WTC11 (cell line): ENCODE data around the gene TMC1. TPM values are rescaled to one million over a fixed set of nuclear protein-coding genes. Genes with fewer than 3 reads are reported as not detected.
A peak's percentile ranks its signal among the peaks of the same experiment; 100 is the strongest.
"Not testable (repeated sequence)": the region's sequence is repeated elsewhere in the genome, so short reads cannot be mapped to it uniquely, and the experiment has no call there.

Experiments
- ATAC-seq: fragments of 200-7000 bp; cut with Tn5 transposase; 2 replicates; pipeline ENCODE4 v1.10.0; 2021; ENCODE audit warnings: mild to moderate bottlenecking, moderate library complexity
- Bru-seq: library from RNA; stranded (reverse); fragments of 400-500 nt; gene quantifications from one replicate; lab custom pipeline; 2021; lab: Mats Ljungman, UMichigan
- CTCF ChIA-PET: fragments of 300-600 bp; sonication (Branson Sonifier 250); formaldehyde crosslinking; loops from one replicate; lab custom pipeline; 2021; ENCODE audit warnings: antibody characterized with exemption; lab: Charles Lee
- POLR2A ChIA-PET: fragments of 350-600 bp; sonication (Branson Sonifier 250); formaldehyde crosslinking; loops from one replicate; lab custom pipeline; 2021; ENCODE audit warnings: antibody characterized with exemption; lab: Charles Lee
- DNase-seq: peaks from one replicate; pipeline ENCODE4 v3.0.0; 2021; ENCODE audit warnings: low spot score
- H3K27ac Mint-ChIP-seq: 2 replicates; pipeline ENCODE4 v1.8.0; 2021; ENCODE audit warnings: mixed read lengths
- H3K27me3 Mint-ChIP-seq: 2 replicates; pipeline ENCODE4 v1.8.0; 2021; ENCODE audit warnings: low read depth, mild to moderate bottlenecking, moderate library complexity, mixed read lengths
- H3K36me3 Mint-ChIP-seq: 2 replicates; pipeline ENCODE4 v1.8.0; 2021; ENCODE audit warnings: mixed read lengths
- H3K4me1 Mint-ChIP-seq: 2 replicates; pipeline ENCODE4 v1.8.0; 2022; ENCODE audit warnings: mixed read lengths
- H3K4me3 Mint-ChIP-seq: 2 replicates; pipeline ENCODE4 v1.8.0; 2021; ENCODE audit warnings: mild to moderate bottlenecking, moderate library complexity, mixed read lengths
- H3K9me3 Mint-ChIP-seq: 2 replicates; pipeline ENCODE4 v1.8.0; 2021; ENCODE audit warnings: mixed read lengths
- MYBL2 ChIP-seq: sonication (generic); formaldehyde crosslinking; IDR thresholded peaks from 2 replicates; pipeline ENCODE4 v1.8.1; 2023; ENCODE audit warnings: mild to moderate bottlenecking, moderate library complexity, missing genetic modification reagents
- NFE2L1 ChIP-seq: sonication (generic); formaldehyde crosslinking; IDR thresholded peaks from 2 replicates; pipeline ENCODE4 v1.8.1; 2023; ENCODE audit warnings: missing genetic modification reagents
- NFYB ChIP-seq: sonication (generic); formaldehyde crosslinking; conservative IDR thresholded peaks from 2 replicates; pipeline ENCODE4 v1.8.0; 2022; ENCODE audit warnings: low read depth, missing genetic modification reagents
- RELA ChIP-seq: sonication (generic); formaldehyde crosslinking; IDR thresholded peaks from 2 replicates; pipeline ENCODE4 v1.8.1; 2022; ENCODE audit warnings: missing genetic modification reagents, mild to moderate bottlenecking, borderline replicate concordance
- SMAD3 ChIP-seq: sonication (generic); formaldehyde crosslinking; IDR thresholded peaks from 2 replicates; pipeline ENCODE4 v1.8.0; 2022; ENCODE audit warnings: missing genetic modification reagents, mild to moderate bottlenecking, borderline replicate concordance
- ZNF532 ChIP-seq: fragments of 250-450 bp; sonication (Bioruptor Pico); IDR thresholded peaks from 2 replicates; pipeline ENCODE4 v1.9.0; 2021; ENCODE audit warnings: mild to moderate bottlenecking, borderline replicate concordance
- long read RNA-seq, 3 experiments: library from RNA in 1 of 3; library from capped mRNA in 1 of 3; library from polyadenylated mRNA in 1 of 3; unstranded in 2 of 3; stranded (forward) in 1 of 3; transcript quantifications; one replicate each; pipeline ENCODE4 v2.0.0, GENCODE V29; 2021
- total RNA-seq: library from RNA; stranded (reverse); gene quantifications from 3 replicates; pipeline ENCODE4 v1.2.3, GENCODE V29; 2021
- TF ChIP-seq, protein P1 (sequence below): fragments of 250-450 bp; sonication (Bioruptor Pico); IDR thresholded peaks from 2 replicates; pipeline ENCODE4 v1.8.0; 2021; ENCODE audit warnings: mild to moderate bottlenecking
- TF ChIP-seq, protein P2 (sequence below): sonication (generic); formaldehyde crosslinking; IDR thresholded peaks from 2 replicates; pipeline ENCODE4 v1.8.0; 2022; ENCODE audit warnings: mild to moderate bottlenecking, missing genetic modification reagents
- TF ChIP-seq, protein P3 (sequence below): sonication (generic); formaldehyde crosslinking; conservative IDR thresholded peaks from 2 replicates; pipeline ENCODE4 v1.8.1; 2022; ENCODE audit warnings: mild to moderate bottlenecking, missing genetic modification reagents
- TF ChIP-seq, protein P4 (sequence below): sonication (generic); formaldehyde crosslinking; IDR thresholded peaks from 2 replicates; pipeline ENCODE4 v1.8.1; 2023; ENCODE audit warnings: mild to moderate bottlenecking, moderate library complexity, missing genetic modification reagents
- TF ChIP-seq, protein P5 (sequence below): fragments of 250-450 bp; sonication (Bioruptor Pico); IDR thresholded peaks from 2 replicates; pipeline ENCODE4 v1.9.0; 2021; ENCODE audit warnings: moderate library complexity, mild to moderate bottlenecking, inconsistent platforms, borderline replicate concordance
- TF ChIP-seq, protein P6 (sequence below): sonication (generic); formaldehyde crosslinking; IDR thresholded peaks from 2 replicates; pipeline ENCODE4 v1.8.0; 2022; ENCODE audit warnings: mild to moderate bottlenecking, missing genetic modification reagents

TMC1 gene
- 0.31 to 0.41 TPM (median 0.32 TPM) in 3 replicates for total RNA-seq
- percentile 22 among the genes with signal in this experiment for Bru-seq, nascent RNA
- long read RNA-seq, experiment 1, partial matches to known transcripts = 0 of 3 reads
- long read RNA-seq, experiment 1, other reads (novel, unspliced or antisense) = 3 of 3 reads
- long read RNA-seq, experiment 2, partial matches to known transcripts = 0 of 1 reads
- long read RNA-seq, experiment 2, other reads (novel, unspliced or antisense) = 1 of 1 reads
- long read RNA-seq, experiment 3, partial matches to known transcripts = 1 of 5 reads
- long read RNA-seq, experiment 3, other reads (novel, unspliced or antisense) = 4 of 5 reads

DNA sequence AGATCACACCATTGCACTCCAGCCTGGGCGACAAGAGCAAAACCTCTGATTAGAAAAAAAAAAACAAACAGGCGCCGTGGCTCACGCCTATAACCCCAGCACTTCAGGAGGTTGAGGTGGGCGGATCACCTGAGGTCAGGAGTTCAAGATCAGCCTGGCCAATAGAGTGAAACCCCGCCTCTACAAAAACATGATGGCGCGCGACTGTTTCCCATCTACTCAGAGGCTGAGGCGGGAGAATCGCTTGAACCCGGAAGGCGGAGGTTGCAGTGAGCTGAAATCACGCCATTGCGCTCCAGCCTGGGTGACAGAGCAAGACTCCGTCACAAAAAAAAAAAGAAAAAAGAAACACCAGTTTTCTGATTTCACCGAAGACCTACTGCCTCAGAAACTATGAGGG, at the start of gene TMC1:
TMC1 (plus strand) TSS at position 193 of the 400 bp plus-strand sequence. CDS start 127,041 bp downstream, outside the sequence.
- DNase-seq, ATAC-seq, H3K9me3 Mint-ChIP-seq, H3K27me3 Mint-ChIP-seq, H3K4me3 Mint-ChIP-seq, H3K36me3 Mint-ChIP-seq, H3K27ac Mint-ChIP-seq, POLR2A ChIA-PET, CTCF ChIA-PET: not testable (repeated sequence)
- peaks cover 17% of the 10 kb centered on the region for H3K4me1 Mint-ChIP-seq

GRCh38 chr9:72473474-72474261, 47.7 kb upstream of the TMC1 start:
- Mint-ChIP-seq H3K36me3 (no peaks in the 10 kb centered on the region), H3K27me3 (no peaks in the 10 kb centered on the region), H3K4me3 (no peak overlapping the region), H3K27ac (no peak overlapping the region), H3K4me1 (peaks cover 9% of the 10 kb centered on the region), H3K9me3 (no peaks in the 10 kb centered on the region)
- CTCF ChIA-PET = no interaction called here
- ATAC-seq (no peak), DNase-seq (no peak)
- POLR2A ChIA-PET = no interaction called here
- TF ChIP-seq, protein P1, sequence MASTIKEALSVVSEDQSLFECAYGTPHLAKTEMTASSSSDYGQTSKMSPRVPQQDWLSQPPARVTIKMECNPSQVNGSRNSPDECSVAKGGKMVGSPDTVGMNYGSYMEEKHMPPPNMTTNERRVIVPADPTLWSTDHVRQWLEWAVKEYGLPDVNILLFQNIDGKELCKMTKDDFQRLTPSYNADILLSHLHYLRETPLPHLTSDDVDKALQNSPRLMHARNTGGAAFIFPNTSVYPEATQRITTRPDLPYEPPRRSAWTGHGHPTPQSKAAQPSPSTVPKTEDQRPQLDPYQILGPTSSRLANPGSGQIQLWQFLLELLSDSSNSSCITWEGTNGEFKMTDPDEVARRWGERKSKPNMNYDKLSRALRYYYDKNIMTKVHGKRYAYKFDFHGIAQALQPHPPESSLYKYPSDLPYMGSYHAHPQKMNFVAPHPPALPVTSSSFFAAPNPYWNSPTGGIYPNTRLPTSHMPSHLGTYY (CRISPR knock-in tag) = no peak
- TF ChIP-seq, protein P2, sequence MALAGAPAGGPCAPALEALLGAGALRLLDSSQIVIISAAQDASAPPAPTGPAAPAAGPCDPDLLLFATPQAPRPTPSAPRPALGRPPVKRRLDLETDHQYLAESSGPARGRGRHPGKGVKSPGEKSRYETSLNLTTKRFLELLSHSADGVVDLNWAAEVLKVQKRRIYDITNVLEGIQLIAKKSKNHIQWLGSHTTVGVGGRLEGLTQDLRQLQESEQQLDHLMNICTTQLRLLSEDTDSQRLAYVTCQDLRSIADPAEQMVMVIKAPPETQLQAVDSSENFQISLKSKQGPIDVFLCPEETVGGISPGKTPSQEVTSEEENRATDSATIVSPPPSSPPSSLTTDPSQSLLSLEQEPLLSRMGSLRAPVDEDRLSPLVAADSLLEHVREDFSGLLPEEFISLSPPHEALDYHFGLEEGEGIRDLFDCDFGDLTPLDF (CRISPR knock-in tag) = no peak
- TF ChIP-seq, protein P3, sequence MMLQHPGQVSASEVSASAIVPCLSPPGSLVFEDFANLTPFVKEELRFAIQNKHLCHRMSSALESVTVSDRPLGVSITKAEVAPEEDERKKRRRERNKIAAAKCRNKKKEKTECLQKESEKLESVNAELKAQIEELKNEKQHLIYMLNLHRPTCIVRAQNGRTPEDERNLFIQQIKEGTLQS (CRISPR knock-in tag) = no peak
- TF ChIP-seq, protein P4, sequence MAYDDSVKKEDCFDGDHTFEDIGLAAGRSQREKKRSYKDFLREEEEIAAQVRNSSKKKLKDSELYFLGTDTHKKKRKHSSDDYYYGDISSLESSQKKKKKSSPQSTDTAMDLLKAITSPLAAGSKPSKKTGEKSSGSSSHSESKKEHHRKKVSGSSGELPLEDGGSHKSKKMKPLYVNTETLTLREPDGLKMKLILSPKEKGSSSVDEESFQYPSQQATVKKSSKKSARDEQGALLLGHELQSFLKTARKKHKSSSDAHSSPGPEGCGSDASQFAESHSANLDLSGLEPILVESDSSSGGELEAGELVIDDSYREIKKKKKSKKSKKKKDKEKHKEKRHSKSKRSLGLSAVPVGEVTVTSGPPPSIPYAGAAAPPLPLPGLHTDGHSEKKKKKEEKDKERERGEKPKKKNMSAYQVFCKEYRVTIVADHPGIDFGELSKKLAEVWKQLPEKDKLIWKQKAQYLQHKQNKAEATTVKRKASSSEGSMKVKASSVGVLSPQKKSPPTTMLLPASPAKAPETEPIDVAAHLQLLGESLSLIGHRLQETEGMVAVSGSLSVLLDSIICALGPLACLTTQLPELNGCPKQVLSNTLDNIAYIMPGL (CRISPR knock-in tag) = no peak
- no peak for TF ChIP-seq NFE2L1
- TF ChIP-seq, protein P5, sequence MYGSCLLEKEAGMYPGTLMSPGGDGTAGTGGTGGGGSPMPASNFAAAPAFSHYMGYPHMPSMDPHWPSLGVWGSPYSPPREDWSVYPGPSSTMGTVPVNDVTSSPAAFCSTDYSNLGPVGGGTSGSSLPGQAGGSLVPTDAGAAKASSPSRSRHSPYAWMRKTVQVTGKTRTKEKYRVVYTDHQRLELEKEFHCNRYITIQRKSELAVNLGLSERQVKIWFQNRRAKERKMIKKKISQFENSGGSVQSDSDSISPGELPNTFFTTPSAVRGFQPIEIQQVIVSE (CRISPR knock-in tag) = no peak
- TF ChIP-seq MYBL2 (CRISPR knock-in tag) = no peak
- no peak for TF ChIP-seq NFYB (CRISPR knock-in tag)
- no peak for TF ChIP-seq ZNF532 (CRISPR knock-in tag)
- TF ChIP-seq, protein P6, sequence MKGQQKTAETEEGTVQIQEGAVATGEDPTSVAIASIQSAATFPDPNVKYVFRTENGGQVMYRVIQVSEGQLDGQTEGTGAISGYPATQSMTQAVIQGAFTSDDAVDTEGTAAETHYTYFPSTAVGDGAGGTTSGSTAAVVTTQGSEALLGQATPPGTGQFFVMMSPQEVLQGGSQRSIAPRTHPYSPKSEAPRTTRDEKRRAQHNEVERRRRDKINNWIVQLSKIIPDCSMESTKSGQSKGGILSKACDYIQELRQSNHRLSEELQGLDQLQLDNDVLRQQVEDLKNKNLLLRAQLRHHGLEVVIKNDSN (CRISPR knock-in tag) = no peak
- no peak for TF ChIP-seq SMAD3 (CRISPR knock-in tag)
- no peak for TF ChIP-seq RELA (CRISPR knock-in tag)
